IPS DF 6.9 (cell line): ENCODE data around the gene BDNF.

ENCODE experiments used
- DNase-seq: peaks from one replicate; pipeline ENCODE4 v3.0.0-alpha.2; 2013; ENCODE audit warnings: low read depth, low spot score
- H3K27ac ChIP-seq: one replicate; pipeline ENCODE4 v1.5.1; 2013; ENCODE audit warnings: low read length, control low read depth
- H3K27me3 ChIP-seq: 2 replicates; pipeline ENCODE4 v1.6.1; 2013; ENCODE audit warnings: mild to moderate bottlenecking, low read length; ENCODE audit not compliant: control insufficient read depth, insufficient read depth
- H3K36me3 ChIP-seq: 2 replicates; pipeline ENCODE4 v1.6.1; 2013; ENCODE audit warnings: low read length; ENCODE audit not compliant: control insufficient read depth, insufficient read depth
- H3K4me1 ChIP-seq: 2 replicates; pipeline ENCODE4 v1.6.1; 2013; ENCODE audit warnings: low read length; ENCODE audit not compliant: control insufficient read depth, insufficient read depth
- H3K4me3 ChIP-seq: 2 replicates; pipeline ENCODE4 v1.5.1; 2013; ENCODE audit warnings: mild to moderate bottlenecking, low read length
- H3K9me3 ChIP-seq: 2 replicates; pipeline ENCODE4 v1.6.1; 2013; ENCODE audit warnings: low read length, inconsistent platforms; ENCODE audit not compliant: control insufficient read depth, insufficient read depth
- WGBS: extraction: QIAGEN DNeasy Blood & Tissue Kit; methylation state at CpG from one replicate; pipeline ENCODE4 v1.1.7; 2013; ENCODE audit warnings: mixed read lengths, missing lambda C conversion rate; ENCODE audit not compliant: insufficient read length, insufficient coverage; 5-methylcytosine and 5-hydroxymethylcytosine counted together

Gene BDNF

DNA sequence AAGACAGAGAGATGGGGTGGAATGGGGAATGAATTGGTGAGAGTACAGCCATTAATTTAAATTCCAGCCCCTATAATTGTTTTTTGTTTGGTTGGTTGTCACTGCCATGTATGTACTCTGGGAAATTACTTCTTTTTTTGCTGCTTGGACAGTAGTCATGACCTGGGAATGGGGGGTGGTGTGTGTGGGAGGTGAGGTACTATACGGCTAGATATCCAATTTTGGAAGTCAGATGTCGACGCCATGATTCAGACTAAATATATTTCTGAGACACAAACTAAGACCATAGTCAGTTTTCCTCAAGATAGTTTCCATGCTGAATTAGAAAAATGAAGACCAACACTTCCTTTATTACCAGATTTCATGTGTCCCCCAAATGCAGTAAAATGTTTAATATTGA, 7.4 kb upstream of the BDNF start:
- no peak for DNase-seq
- WGBS = no CpG with 5 or more reads among the region's 3 CpGs
- H3K27ac ChIP-seq = no peak overlapping the region
- H3K27me3 ChIP-seq = no peaks in the 10 kb centered on the region; the same call in 1 of the 2 replicates
- H3K4me1 ChIP-seq = peaks cover 1% of the 10 kb centered on the region; the same call in 1 of the 2 replicates
- H3K9me3 ChIP-seq = no peaks in the 10 kb centered on the region
- no peaks in the 10 kb centered on the region for H3K36me3 ChIP-seq
- no peak overlapping the region for H3K4me3 ChIP-seq

GRCh38 chr11:27705873-27706820, 5.9 kb upstream of the BDNF start:
- no peak overlapping the region for H3K4me3 ChIP-seq
- H3K36me3 ChIP-seq = no peaks in the 10 kb centered on the region
- no peak for DNase-seq
- H3K9me3 ChIP-seq = no peaks in the 10 kb centered on the region
- H3K27ac ChIP-seq = no peak overlapping the region
- peaks cover 11% of the 10 kb centered on the region; the same call in 1 of the 2 replicates for H3K27me3 ChIP-seq
- H3K4me1 ChIP-seq = peaks cover 1% of the 10 kb centered on the region; the same call in 1 of the 2 replicates
- 100% methylated on average over 1 of the region's 5 CpGs for WGBS

- H3K9me3 ChIP-seq = no peaks in the 10 kb centered on the region
- no peaks in the 10 kb centered on the region for H3K36me3 ChIP-seq
- H3K27ac ChIP-seq = no peak overlapping the region
- no CpG with 5 or more reads among the region's 3 CpGs for WGBS
- peaks cover 13% of the 10 kb centered on the region; the same call in 1 of the 2 replicates for H3K27me3 ChIP-seq
- peaks cover 1% of the 10 kb centered on the region; the same call in 1 of the 2 replicates for H3K4me1 ChIP-seq
- H3K4me3 ChIP-seq = no peak overlapping the region
- DNase-seq = no peak
Observed at GRCh38 chr11:27703481-27703880, 3.2 kb upstream of the BDNF start.

DNA sequence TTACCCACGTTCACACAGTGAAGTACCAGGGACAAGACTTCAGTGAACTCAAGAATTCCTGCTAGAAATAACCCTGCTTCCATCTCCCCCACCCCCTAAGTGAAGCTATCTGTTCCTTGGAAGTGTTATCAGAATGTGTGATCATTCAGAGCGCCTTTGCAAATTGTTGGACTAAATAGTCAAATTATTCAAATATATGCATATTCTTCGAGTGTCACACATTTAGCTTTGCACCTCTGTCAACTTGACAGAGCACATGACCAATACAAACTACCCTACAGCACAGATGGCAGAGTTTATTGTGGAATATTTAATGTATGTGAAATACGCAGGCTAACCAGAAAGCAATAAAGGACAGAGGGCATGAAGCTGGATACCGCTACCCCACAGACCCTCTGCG, 2.6 kb upstream of the BDNF start:
- peaks cover 13% of the 10 kb centered on the region; the same call in 1 of the 2 replicates for H3K27me3 ChIP-seq
- DNase-seq = no peak
- WGBS = no CpG with 5 or more reads among the region's 6 CpGs

GRCh38 chr11:27701355-27702105, 1.3 kb upstream of the BDNF start:
- DNase-seq = no peak
- H3K4me1 ChIP-seq = peaks cover 1% of the 10 kb centered on the region; the same call in 1 of the 2 replicates
- no CpG with 5 or more reads among the region's 30 CpGs for WGBS
- no peaks in the 10 kb centered on the region for H3K9me3 ChIP-seq
- peak overlapping the region; percentile 70; the same call in 1 of the 2 replicates for H3K4me3 ChIP-seq
- peaks cover 13% of the 10 kb centered on the region; the same call in 1 of the 2 replicates for H3K27me3 ChIP-seq
- H3K36me3 ChIP-seq = no peaks in the 10 kb centered on the region
- no peak overlapping the region for H3K27ac ChIP-seq

More for the DNA sequence above, 2.6 kb upstream of the BDNF start:
- H3K27ac ChIP-seq = no peak overlapping the region
- H3K4me1 ChIP-seq = peaks cover 1% of the 10 kb centered on the region; the same call in 1 of the 2 replicates
- no peaks in the 10 kb centered on the region for H3K9me3 ChIP-seq
- no peaks in the 10 kb centered on the region for H3K36me3 ChIP-seq
- H3K4me3 ChIP-seq = no peak overlapping the region

DNA sequence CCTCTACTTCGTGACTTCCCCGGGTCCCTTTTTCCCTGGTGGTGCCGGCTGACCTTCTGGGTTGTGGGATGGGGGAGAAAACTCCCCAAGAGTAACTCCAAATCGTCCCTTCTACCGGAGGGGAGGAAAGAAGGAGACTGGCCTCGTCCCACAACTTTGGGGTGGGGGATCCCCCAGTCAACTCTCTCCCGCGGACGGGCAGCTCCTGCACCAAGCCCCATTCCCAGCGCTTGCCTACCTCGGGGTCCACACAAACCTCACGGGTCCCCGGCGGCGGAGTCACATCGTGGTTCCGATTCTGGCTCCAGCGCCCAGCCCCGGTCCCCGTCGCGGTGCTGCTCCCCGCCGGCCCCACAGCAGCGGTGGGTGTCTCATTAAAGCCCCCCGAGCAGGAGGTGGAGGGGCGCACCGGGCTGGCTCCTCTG, 317 bp downstream of the BDNF start:
- H3K4me1 ChIP-seq = peaks cover 1% of the 10 kb centered on the region; the same call in 1 of the 2 replicates
- H3K36me3 ChIP-seq = no peaks in the 10 kb centered on the region
- H3K27me3 ChIP-seq = peaks cover 13% of the 10 kb centered on the region; the same call in 1 of the 2 replicates
- no peak overlapping the region for H3K27ac ChIP-seq
- DNase-seq = no peak
- peak overlapping the region; percentile 55; the same call in 1 of the 2 replicates for H3K4me3 ChIP-seq
- WGBS = no CpG with 5 or more reads among the region's 28 CpGs
- no peaks in the 10 kb centered on the region for H3K9me3 ChIP-seq

GRCh38 chr11:27699242-27699925, 871 bp downstream of the BDNF start:
- H3K9me3 ChIP-seq = no peaks in the 10 kb centered on the region
- peak overlapping the region; percentile 55 for H3K4me3 ChIP-seq
- no peak for DNase-seq
- peaks cover 13% of the 10 kb centered on the region; the same call in 1 of the 2 replicates for H3K27me3 ChIP-seq
- peaks cover 1% of the 10 kb centered on the region; the same call in 1 of the 2 replicates for H3K4me1 ChIP-seq
- WGBS = no CpG with 5 or more reads among the region's 30 CpGs
- H3K36me3 ChIP-seq = no peaks in the 10 kb centered on the region
- no peak overlapping the region for H3K27ac ChIP-seq

DNA sequence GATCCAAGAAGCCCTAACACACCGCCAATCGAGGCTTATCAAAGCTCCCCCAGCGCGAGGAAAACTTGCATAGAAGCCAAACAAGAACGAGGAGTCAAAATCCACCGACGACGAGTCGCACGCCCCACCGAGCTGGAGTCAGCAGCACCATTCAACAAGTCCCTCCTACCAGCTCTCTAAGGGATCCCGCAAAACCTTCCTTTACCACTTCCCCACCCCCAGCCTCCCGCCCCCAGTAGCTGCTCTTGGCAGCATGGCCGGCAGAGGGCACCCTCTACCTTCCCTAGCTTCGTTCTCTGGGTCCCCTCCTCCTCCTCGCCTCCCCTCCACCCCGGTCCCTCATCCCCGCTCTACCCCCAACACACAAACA, 1.4 kb downstream of the BDNF start:
- peak overlapping the region; percentile 55; the same call in 1 of the 2 replicates for H3K4me3 ChIP-seq
- H3K9me3 ChIP-seq = no peaks in the 10 kb centered on the region
- WGBS = no CpG with 5 or more reads among the region's 18 CpGs
- DNase-seq = no peak
- H3K36me3 ChIP-seq = no peaks in the 10 kb centered on the region
- peaks cover 1% of the 10 kb centered on the region; the same call in 1 of the 2 replicates for H3K4me1 ChIP-seq
- H3K27me3 ChIP-seq = peaks cover 13% of the 10 kb centered on the region; the same call in 1 of the 2 replicates
- no peak overlapping the region for H3K27ac ChIP-seq

DNA sequence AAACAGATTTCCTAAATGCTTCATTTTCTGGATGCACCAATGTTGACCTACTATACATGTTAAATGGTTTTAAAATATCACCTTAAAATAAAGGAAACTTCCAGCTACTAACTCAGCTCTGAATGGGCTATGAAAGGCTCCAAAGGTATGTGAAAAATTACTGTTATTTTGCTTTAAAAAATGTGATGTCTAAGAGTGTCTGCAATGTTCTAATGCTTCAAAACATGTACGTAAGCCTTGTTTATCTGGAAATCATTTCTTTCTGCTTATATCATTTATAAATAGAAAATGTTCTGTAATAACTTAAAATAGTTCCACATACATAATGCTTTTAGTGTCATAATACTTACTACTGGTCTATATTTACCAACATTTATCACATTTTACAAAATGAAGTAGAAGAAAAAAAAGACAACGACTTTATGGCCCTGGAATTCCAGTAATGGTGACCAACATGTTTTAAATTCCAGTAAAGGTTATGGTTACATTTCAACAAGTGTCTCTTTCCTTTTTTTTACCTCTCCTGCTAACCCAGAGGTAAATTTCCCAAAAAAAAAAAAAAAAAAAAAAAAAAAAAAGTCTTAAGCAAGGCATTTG, 2.5 kb downstream of the BDNF start:
- Histone ChIP-seq H3K27me3 (peaks cover 13% of the 10 kb centered on the region; the same call in 1 of the 2 replicates), H3K4me3 (no peak overlapping the region), H3K27ac (no peak overlapping the region), H3K36me3 (no peaks in the 10 kb centered on the region), H3K4me1 (no peaks in the 10 kb centered on the region), H3K9me3 (no peaks in the 10 kb centered on the region)
- no CpG with 5 or more reads among the region's 2 CpGs for WGBS
- DNase-seq = no peak
